ENCODE results near the gene UBR7.
"Not testable (repeated sequence)": the region's sequence is repeated elsewhere in the genome, so short reads cannot be mapped to it uniquely, and the experiment has no call there.

UBR7 gene

GRCh38 chr14:93195316-93195999 is 11.6 kb upstream of the UBR7 start:
- no peak for DNase-seq

GRCh38 chr14:93199031-93199430 is 8.0 kb upstream of the UBR7 start:
- DNase-seq = no peak

- no peak for DNase-seq
These were observed 6.5 kb upstream of the UBR7 start for GRCh38 chr14:93200553-93200952.

DNA sequence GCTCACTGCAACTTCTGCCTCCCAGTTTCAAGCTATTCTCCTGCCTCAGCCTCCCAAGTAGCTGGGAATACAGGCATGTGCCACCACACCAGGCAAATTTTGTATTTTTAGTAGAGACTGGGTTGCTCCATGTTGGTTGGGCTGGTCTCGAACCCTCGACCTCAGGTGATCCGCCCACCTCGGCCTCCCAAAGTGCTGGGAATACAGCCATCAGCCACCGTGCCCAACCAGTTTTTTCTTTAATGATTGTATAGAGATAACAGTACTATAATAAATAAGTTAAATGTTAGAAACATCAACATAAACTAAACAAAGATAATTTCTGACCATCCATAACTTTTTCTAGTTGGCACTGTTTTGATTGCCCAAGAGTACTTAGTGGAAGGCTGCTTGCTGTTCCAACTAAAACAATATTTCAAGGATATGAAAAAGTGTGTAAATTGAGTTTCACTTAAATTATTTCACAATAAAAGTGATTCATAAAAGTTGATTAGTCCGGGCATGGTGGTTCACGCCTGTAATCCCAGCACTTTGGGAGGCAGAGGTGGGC is 5.8 kb upstream of the UBR7 start:
- no peak for DNase-seq

- no peak for DNase-seq
These were observed 632 bp downstream of the UBR7 start for GRCh38 chr14:93207468-93208308.

DNA sequence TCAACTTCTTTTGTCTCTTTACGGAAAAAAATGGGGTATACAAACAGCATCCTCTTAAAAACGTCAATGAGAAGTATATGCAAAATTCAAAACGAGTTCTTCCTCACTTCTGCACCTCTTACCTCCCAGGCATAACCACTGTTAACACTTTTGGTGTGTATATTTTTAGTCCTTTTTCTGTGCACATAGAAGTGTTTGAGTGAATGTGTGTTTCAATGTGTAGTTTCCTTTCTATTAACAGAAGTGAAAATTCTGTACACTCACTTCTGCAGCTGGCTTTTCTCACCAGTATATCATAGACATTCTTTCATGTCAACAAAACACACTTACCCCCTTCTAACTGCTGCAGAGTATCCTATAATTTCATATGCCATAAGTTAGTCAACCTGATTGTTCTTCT is 5.4 kb downstream of the UBR7 start:
- DNase-seq = no peak

- no peak for DNase-seq
These were observed 7.5 kb downstream of the UBR7 start for GRCh38 chr14:93214598-93214997.

DNA sequence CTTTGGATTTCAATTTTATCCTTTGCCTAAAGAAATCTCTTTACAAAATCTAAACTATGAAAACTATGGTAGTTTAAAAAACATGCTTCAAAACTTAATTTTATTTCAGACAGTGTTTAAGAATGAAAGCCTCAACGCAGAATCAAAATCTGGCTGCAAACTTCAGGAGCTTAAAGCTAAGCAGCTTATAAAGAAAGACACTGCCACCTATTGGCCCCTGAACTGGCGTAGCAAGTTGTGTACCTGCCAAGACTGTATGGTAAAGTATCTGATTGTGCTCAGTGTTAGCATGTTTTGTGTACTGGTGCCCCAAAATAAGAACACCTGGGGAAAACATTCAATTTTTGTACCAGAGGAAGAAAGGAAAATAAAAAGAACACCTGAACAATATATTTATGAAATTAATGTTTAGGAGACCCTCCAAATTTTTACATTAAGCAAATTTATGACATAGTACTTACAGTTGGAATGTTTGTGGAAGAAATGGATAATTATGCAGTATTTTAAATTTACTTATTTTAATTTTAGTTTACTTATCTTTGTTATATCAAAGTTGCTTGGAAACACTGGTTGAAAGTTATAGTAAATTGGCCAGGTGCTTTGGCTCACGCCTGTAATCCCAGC is 12.2 kb downstream of the UBR7 start:
- no peak for DNase-seq

DNA sequence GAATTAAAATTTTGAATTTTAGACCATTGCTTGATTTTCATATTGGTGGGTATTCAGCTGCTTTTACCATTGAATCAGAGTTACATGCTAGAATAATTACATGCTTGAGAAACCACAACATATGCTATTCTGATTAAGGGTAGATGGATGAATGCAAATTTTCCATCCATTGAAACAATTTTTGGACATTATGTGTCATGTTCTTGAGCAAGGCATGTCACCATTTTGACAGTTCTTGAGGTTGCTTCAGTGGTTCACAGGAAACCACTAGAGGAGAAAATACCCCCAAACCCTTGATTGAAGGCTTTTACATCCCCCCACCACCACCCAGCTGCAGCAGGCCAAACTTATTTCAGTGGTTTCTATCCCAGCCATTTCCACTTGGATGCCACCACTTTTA is 13.5 kb downstream of the UBR7 start:
- no peak for DNase-seq

GRCh38 chr14:93223565-93223964 is 16.5 kb downstream of the UBR7 start:
- DNase-seq = no peak

GRCh38 chr14:93228550-93228949 is 21.5 kb downstream of the UBR7 start:
- DNase-seq = no peak

GRCh38 chr14:93230539-93230938 is 23.5 kb downstream of the UBR7 start:
- no peak for DNase-seq

GRCh38 chr14:93231129-93231979 is 24.3 kb downstream of the UBR7 start:
- no peak for DNase-seq

DNA sequence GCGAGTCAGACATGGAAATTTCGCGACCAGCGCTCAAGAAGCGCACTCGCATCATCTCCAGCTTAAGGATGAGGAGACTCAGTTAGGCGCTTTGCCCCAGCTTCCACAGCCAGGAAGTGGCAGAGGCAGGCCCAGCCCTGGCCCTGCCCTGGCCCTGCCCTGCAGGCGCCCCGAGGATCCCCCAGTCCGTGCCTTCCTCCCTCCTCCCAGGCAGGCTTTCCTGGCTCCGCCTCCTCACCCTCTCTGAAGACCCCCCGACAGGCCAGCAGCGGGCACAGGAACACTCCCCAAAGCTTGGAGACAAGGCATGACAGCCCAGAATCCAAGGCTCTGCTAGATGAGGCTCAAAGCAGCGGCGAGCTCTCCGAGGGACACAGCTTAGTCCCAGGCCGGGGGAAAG is 25.1 kb downstream of the UBR7 start:
- DNase-seq = no peak

DNA sequence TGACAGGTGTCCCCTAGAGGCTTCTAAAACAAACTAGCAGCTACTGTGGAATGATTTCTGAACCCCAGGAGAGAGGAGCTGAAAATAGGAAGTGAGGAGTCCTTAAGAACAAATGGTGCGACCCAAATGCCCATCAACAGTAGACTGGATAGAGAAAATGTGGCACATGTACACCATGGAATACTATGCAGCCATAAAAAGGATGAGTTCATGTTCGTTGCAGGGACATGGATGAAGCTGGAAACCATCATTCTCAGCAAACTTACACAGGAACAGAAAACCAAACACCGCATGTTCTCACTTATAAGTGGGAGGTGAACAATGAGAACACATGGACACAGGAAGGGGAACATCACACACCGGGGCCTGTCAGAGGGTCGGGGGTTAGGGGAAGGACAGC is 26.0 kb downstream of the UBR7 start:
- DNase-seq = not testable (repeated sequence)

DNA sequence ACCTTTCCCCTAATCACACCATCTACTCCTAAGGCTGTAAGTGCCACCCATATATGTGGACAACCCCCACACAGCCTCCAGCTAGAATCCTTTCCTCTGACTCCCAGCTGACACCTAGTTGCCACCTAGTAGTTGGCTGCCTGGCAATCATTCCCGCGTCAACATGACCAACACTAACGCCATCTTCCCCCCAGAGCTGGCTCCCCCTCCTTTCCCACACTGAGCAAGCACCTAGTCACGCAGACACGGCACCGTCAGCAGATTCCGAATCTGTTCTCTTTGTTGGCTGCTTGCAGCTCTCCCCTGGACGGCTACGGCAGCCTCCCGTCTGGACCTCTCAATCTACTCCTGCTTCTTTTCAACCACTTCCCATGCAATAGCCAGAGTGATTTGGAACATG is 27.7 kb downstream of the UBR7 start:
- no peak for DNase-seq

- no peak for DNase-seq
These were observed 33.0 kb downstream of the UBR7 start for GRCh38 chr14:93239869-93240677.

- no peak for DNase-seq
These were observed 33.6 kb downstream of the UBR7 start for GRCh38 chr14:93240678-93241000.

GRCh38 chr14:93245764-93246420 is 38.8 kb downstream of the UBR7 start:
- DNase-seq = no peak

DNA sequence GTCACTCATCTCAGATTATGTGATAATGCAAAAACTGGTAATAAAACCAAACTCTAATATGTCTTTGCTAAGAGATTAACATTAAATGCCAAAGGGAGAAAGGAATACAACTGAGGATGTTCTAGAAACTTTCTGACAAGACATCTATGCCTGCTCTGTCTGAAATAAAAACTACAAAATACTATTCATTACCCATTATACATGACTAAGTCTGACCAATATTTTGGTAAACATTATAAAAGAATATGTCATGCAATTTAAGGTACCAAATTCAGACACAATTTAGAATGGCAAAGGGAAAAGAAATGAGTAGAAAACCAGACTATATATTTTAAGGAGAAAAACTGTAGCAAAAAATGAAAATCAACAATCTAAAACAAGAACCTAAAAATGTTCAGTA is 39.5 kb downstream of the UBR7 start:
- no peak for DNase-seq

DNA sequence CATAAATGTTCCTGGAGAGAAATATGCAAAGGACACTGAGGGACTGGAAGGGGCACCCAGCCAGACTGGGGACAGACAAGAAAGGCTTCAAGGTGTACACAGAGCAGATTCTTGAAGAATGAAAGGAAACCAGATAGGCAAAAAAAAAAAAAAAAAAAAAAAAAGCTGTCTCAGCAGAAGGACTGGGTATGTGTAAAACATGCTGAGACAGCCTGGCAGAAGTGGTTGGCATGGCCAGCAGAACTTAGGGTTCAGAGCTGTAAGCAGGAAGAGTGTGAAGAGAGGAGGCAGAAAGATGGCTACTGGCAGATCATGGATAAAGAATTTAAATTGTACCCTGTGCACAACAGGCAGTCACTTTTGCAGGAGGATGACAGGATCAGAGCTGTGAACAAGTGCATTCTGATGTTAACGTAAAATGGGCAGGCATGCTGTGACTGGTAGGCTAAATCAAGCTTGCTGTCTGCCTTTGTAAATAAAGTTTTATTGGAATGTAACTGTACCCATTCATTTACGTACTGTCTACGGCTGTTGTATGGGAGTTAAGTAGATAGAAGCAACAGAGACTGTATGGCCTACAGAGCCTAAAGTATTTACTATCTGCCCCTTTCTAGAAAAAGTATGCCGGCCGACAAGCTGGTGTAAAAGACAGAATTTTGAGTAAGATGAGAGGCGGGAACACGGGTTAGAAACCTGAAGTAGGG is 42.2 kb downstream of the UBR7 start:
- DNase-seq = no peak

Data from cortex of kidney (tissue), 1 donor.